HCEC 1CT (cell line): ENCODE data around the gene EXOC3L4.

Source experiments
- DNase-seq: peaks from one replicate; pipeline ENCODE4 v3.0.0-alpha.2; 2017

Gene EXOC3L4

DNA sequence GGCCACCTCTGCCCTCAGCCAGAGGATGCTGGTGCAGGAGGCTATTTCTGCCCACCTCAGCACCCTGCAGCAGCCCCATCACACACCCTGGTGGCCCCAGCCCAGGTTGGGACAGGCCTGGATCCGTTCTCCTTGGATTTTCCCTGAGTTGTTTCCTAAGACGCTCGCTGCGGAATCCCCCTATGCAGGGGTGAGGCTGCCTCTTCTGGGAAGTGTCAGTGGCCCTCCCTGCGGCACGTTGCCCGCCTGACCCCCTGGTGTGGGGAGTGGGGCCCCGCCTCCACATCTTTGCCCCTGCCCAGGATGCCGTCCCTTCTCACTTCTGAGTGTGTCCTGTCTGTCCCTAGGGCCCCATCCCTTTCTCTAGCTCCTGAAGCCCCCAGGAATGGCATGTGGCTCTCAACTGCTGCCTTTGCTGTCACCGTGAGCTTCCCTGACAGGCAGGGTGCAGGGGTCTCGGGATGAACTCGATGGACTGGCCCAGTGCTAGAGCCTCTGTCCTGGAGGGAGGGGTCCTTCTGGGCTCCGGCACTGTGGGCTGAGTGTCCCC, 594 bp upstream of the EXOC3L4 start:
- no peak for DNase-seq

DNA sequence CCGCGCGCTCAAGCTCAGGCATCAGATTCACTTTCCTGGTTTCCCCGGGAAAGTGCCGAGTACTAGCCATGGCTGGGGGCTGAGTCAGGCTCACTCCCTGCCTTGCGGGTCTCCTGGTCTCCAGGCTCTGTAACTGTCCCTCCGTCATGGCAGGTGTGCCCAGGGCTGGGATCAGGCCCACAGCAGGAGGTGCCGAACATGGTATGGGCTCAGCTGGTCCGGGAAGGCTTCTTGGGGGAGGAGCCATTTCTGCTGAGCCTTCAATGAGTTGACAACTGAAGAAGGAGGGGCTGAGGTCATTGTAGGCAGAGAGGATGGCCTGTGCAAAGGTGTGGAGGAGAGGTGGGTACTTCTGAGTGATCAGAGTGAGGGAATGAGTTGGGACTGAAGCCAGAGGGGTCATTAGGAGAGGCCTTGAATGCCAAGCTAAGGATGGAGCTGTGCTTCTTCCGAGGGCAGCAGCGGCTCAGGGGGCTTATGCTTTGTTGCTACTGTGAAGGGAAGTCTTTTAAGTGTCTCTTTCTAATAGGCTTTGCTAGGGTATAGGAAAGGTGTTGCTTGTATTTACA, 769 bp downstream of the EXOC3L4 start:
- no peak for DNase-seq

DNA sequence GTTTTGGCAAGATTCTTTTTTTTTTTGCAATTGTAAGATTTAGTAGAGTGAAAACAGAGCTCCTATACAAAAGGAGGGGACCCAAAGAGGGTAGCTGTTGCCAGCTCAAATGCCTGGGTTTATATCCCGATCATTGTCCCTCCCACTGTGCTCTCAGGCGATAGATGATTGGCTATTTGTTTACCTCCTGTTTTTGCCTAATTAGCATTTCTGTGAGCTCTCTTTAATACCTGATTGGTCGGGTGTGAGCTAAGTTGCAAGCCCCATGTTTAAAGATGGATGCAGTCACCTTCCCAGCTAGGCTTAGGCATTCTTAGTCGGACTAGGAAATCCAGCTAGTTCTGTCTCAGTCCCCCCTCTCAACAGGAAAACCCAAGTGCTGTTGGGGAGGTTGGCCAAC, 1.9 kb downstream of the EXOC3L4 start:
- DNase-seq, result no peak

DNA sequence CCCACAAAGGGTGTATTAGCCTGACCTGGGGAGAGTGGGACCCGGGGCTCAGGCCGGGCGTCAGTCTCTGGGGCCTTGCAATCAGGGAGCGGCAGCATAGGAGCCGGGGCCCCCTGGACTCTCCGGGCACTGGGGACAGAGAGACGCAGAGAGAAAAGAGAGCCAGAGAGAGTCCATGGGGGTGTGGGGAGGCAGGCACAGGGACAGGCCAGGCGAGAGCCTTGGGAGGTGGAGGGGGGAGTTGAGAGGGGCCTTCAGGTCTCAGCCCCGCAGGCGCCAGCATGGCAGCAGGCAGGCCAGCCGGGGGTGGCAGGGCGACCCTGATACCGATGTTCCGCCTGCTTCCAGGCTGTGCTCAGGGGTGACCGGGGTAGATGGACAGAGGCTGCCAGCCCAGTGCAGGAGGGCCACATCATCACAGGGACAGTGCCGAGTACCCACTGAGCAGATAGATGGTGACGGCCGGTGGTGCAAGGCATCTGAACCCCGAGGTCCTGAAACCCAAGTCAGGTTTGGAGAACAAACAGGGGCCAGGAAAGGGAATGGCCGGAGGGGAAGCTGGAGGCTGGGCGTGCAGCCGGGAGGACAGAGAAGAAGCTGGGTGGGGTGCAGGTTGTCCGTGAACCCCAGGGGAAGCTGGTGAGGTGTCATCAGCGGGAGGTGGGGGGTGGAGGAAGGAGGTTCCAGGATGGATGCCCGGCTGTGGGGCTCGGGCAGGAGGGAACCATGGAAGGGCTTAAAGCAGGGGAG, 2.9 kb downstream of the EXOC3L4 start:
- DNase-seq, result no peak

- DNase-seq, result no peak
Measured at GRCh38 chr14:103097994-103098957, 3.8 kb downstream of the EXOC3L4 start.

DNA sequence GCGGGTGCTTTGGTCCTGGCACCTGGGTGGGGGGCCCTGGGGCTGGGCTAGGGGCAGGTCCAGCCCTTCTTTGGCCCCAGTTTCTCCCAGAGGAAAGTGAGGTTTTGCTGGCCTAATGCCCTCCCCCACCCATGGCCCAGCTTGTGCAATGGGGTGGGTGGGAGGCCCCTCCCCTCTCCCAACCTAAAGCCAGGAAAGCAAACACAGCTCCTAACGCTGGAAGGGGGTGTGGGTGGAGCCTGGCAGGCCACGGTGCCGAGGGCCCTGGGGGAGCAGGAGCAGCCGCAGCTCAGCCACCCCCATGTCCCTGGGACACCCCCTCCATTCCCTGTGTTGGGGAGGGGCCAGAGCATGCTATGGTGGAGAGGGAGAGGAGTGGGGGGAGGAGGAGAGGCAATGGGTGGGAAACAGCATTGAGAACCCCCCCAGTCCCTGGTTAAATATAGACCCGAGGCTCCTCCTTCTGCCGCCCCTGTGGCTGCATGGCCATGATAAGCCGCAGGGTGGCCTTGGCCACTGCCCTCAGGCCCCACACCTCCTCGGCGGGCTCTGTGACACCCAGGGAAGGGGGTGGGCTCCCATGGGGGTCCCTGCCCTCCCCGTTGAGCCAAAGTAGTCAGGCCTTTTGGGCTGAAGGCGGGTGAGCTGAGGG, 4.7 kb downstream of the EXOC3L4 start:
- no peak for DNase-seq

GRCh38 chr14:103099733-103100280, 5.3 kb downstream of the EXOC3L4 start:
- no peak for DNase-seq

- DNase-seq, result no peak
Measured at GRCh38 chr14:103100281-103101121, 6.0 kb downstream of the EXOC3L4 start.

DNA sequence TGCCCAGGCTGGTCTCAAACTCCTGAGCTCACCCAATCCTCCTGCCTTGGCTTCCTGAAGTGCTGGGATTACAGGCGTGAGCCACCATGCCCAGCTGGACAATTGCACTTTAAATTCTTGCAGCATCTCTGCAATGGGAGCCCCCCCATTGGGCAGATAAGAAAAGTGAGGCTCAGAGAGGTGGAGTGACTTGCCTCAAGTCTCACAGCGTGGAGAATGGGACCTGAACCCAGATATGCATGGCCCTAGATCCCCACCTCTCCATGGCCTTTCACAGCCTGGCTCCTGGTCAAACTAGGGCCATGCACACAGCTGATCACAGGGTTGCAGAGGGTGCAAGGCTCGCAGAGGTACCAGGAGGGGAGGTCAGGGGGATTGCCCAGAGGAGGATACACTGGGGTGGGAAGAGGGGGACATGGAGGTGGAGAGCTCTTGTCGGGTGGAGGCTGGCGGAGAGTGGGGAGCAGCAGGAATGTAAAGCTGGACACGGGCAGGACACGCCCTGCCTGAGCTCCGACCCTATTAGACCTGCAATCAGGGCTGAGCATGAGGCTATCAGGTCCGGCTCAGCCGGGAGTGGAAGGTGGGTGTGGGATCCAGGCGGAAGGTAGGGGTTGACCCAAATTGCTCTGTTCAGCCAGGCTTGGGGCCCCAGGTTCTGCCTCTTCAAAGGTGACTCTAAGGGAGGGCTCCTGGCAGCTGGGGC, 6.9 kb downstream of the EXOC3L4 start:
- no peak for DNase-seq

DNA sequence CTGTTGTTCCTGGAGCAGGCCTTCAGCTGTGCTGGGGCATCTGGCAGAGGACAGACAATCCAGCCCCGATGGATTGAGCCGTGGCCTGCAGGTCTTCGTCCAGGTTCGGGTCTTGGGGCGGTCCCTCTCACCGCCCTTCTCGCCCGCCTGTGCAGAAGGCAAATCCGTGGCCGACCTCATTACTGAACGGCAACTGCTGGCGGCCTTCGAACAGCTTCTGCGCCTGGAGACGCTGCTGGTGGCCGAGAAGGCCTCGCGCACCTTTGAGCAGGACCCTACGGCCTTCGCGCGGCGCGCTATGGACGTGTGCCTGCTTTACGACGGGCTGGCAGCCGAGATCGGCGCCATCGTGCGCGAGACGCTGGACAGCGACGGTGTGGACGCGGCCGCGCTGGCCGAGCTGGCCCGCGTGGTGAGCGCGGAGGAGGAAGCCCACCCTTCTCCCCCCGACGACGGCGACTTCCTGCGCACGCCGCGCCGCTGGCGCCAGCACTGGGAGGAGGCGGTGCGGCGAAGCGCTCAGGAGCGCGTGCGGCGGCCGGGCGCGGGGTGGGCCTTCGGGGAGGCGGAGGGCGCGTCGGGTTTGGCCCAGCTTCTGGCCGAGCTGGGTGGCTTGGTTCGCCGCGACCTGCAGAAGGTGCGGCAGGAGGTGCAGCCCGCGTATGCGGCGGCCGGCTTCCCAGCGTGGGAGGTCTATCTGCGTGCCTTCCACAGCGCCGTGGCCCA, 7.6 kb downstream of the EXOC3L4 start:
- no peak for DNase-seq

GRCh38 chr14:103102689-103103260, 8.2 kb downstream of the EXOC3L4 start:
- DNase-seq, result no peak

- peak; percentile 67 for DNase-seq
Measured at GRCh38 chr14:103103461-103104388, 9.2 kb downstream of the EXOC3L4 start.

DNA sequence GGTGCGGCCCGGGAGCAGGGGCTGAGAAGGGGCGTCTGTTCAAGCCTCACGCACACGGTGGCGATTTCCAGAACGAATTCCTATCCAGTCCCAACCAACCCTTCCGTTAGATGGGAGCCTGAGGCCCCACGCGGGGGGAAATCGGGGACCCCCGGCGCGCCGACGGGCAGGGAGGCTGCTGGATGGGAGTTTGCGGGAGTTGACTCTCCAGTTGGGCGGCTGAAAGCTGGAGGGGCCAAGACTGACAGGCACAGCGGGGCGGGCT, 9.8 kb downstream of the EXOC3L4 start:
- DNase-seq, result no peak

DNA sequence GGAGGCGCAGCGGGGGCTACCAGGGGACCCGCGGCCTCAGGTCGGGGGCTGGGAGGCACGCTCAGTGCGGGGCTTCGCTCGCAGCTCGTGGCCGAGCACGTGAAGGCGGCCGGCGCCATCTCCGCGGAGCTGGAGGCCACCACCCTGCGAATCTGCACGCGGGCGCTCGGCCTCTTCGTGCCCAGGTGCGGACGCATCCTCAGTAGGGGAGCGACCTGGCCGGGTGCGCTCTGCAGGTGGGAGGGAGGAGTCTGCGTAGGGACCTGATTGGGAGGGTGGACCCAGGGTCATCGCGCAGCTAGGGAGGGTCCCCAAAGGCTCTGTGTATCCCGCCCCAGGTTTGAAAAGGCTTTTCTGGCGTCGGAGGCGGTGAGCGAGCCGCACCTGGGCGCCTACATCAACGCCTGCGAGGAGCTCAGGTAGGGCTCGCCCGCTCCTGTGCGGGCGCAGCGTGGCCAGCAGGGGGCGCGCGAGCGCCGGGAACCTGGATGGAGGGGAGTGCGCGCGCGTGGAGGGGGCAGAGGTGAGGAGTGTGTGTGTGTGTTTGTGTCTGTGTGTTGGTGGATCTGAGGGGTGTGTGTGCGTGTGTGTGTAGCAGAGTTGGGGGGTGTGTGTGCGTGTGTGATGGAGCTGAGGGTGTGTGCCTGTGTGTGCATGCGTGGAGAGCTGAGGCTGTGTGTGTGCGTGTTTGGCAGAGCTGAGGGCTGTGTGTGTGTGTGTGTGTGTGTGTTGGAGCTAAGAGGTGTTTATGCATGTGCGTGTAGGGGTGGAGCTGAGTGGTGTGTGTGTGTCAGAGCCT, 10.3 kb downstream of the EXOC3L4 start:
- DNase-seq, result peak; percentile 29

- no peak for DNase-seq
Measured at GRCh38 chr14:103105580-103106150, 11.1 kb downstream of the EXOC3L4 start.

- DNase-seq, result no peak
Measured at GRCh38 chr14:103107455-103107854, 12.9 kb downstream of the EXOC3L4 start.

GRCh38 chr14:103107941-103108748, 13.6 kb downstream of the EXOC3L4 start:
- no peak for DNase-seq
